ENCODE data around the gene KIF26A. TPM values are rescaled to one million over a fixed set of nuclear protein-coding genes. Genes with fewer than 3 reads are reported as not detected.

KIF26A gene
- total RNA-seq, 1 donor from 2014 or later, result 5.9 TPM

DNA sequence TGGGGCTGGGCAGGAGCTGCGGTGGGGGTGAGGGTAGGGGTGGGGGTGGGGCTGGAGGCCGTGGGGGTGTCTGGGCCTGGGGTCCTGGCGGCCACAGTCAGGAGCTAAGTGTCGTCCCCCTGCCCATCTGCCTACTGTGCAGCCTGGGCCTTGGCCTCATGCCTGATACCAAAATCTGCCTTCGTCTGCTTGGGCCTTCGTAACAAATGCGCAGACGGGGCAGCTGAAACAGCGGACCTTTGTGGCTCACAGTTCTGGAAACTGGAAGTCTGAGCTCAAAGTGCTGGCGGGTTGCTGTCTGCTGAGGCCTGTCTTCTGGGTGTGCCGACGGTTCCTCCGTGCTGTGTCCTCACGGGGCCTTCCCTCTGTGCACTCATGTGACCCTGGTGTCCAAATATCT, 61.7 kb downstream of the KIF26A start:
- DNase-seq, result no peak

DNA sequence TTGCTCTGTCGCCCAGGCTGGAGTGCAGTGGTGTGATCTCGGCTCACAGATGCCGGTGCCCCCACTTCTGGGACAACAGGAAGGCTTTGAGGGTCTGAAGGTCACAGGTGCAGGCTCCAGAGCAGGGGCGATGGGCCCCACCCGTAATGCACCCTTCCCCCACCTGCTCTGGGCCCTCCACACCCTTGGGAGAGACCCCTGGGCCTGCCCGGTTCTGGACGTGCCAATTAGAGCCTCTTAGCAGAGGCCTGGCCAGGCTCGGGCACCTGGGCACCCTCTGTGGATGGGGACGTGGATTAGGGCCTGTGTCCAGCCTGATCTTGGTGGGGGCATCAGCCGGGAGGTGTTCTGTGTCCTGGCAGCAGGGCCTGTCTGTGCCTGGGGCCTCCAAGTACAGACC, 62.2 kb downstream of the KIF26A start:
- Histone ChIP-seq H3K27ac (no peak overlapping the region), H3K36me3 (no peaks in the 10 kb centered on the region), H3K9me3 (no peaks in the 10 kb centered on the region), H3K27me3 (no peaks in the 10 kb centered on the region), H3K4me3 (no peak overlapping the region), H3K4me1 (no peaks in the 10 kb centered on the region)
- TF ChIP-seq, protein P1, sequence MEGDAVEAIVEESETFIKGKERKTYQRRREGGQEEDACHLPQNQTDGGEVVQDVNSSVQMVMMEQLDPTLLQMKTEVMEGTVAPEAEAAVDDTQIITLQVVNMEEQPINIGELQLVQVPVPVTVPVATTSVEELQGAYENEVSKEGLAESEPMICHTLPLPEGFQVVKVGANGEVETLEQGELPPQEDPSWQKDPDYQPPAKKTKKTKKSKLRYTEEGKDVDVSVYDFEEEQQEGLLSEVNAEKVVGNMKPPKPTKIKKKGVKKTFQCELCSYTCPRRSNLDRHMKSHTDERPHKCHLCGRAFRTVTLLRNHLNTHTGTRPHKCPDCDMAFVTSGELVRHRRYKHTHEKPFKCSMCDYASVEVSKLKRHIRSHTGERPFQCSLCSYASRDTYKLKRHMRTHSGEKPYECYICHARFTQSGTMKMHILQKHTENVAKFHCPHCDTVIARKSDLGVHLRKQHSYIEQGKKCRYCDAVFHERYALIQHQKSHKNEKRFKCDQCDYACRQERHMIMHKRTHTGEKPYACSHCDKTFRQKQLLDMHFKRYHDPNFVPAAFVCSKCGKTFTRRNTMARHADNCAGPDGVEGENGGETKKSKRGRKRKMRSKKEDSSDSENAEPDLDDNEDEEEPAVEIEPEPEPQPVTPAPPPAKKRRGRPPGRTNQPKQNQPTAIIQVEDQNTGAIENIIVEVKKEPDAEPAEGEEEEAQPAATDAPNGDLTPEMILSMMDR (IDR thresholded peaks at IDR 0.05), result no peak
- intact Hi-C loops (cut with DNase I), result no loop called here
- ATAC-seq (no peak), DNase-seq (no peak)

More for the DNA sequence above, 61.7 kb downstream of the KIF26A start:
- TF ChIP-seq, protein P1 (IDR thresholded peaks at IDR 0.05), result no peak
- Histone ChIP-seq H3K36me3 (no peaks in the 10 kb centered on the region), H3K4me1 (no peaks in the 10 kb centered on the region), H3K4me3 (no peak overlapping the region), H3K27ac (no peak overlapping the region), H3K9me3 (no peaks in the 10 kb centered on the region), H3K27me3 (no peaks in the 10 kb centered on the region)
- no peak for ATAC-seq
- intact Hi-C loops (cut with DNase I), result no loop called here

GRCh38 chr14:104201063-104201462, 62.7 kb downstream of the KIF26A start:
- TF ChIP-seq, protein P1 (IDR thresholded peaks at IDR 0.05), result no peak
- H3K9me3 ChIP-seq, result no peaks in the 10 kb centered on the region
- DNase-seq, result no peak
- H3K27me3 ChIP-seq, result no peaks in the 10 kb centered on the region
- no peak overlapping the region for H3K4me3 ChIP-seq
- no peaks in the 10 kb centered on the region for H3K4me1 ChIP-seq
- intact Hi-C loops (cut with DNase I), result no loop called here
- ATAC-seq, result no peak
- H3K36me3 ChIP-seq, result no peaks in the 10 kb centered on the region
- H3K27ac ChIP-seq, result no peak overlapping the region

DNA sequence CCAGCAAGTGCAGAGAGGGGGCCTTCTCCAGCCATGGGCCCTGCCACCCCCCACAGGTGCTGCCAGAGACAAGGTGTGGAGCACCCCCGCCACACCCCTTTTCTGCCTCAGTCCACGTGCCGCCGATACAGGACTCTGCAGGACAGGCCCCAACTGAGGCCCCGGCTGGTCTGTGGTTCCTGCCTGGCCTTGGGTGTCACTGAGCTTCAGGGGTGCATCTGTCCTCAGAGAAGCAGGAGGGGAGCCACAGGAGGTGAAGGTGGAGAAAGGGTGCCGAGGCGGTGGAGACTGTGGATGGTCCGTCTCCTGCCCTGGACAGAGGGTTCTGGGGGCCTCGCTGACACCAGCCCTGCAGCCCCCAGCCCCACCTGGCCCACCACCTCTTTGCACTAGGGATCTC, 63.1 kb downstream of the KIF26A start:
- no peak overlapping the region for H3K4me3 ChIP-seq
- no peak for ATAC-seq
- H3K27ac ChIP-seq, result no peak overlapping the region
- no peak for DNase-seq
- no peaks in the 10 kb centered on the region for H3K9me3 ChIP-seq
- no peaks in the 10 kb centered on the region for H3K4me1 ChIP-seq
- intact Hi-C loops (cut with DNase I), result no loop called here
- TF ChIP-seq, protein P1 (IDR thresholded peaks at IDR 0.05), result no peak
- no peaks in the 10 kb centered on the region for H3K27me3 ChIP-seq
- no peaks in the 10 kb centered on the region for H3K36me3 ChIP-seq

DNA sequence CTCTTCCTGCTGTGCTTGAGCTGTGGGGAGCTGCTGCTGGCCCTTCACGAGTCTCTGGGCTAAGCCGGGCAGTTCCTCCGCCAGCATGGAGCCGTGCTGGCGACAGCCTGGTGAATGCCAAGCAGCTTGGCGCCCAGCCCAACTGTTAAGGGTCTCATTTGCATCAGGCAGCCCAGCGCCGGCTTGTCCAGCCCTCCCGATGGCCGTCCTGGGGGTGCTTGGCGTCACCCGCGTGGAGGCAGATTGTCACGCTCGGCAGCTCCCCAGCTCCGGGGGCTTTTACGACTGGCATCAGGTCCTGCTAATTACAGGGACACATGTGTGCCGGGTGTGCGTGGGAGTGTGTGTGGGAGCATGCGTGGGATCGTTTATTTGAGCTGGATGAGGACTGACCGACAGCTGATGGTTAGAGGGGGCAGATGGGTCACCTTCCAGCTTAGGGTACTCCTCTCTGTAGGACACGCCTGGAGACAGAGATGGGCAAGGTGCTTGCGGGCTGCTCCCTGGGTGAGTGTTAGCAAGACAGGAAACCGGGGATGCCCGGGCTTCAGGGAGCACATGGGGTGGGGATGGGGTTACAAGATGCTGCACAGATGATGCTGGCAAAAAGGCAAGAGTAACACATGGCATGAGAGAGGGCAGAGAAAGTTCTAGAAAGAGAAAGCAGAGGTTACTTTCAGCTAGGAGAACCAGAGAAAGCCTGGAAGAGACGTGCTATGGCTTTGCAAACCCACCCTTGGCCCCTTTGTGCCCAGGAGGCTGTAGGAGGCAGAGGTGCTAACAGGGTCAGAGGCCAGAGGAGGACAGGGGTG, 64.1 kb downstream of the KIF26A start:
- H3K4me3 ChIP-seq, result no peak overlapping the region
- no peaks in the 10 kb centered on the region for H3K9me3 ChIP-seq
- ATAC-seq (peak; percentile 55), DNase-seq (peak; percentile 83)
- TF ChIP-seq, protein P1 (IDR thresholded peaks at IDR 0.05), result no peak
- H3K4me1 ChIP-seq, result no peaks in the 10 kb centered on the region
- intact Hi-C loops (cut with DNase I), result no loop called here
- H3K27me3 ChIP-seq, result no peaks in the 10 kb centered on the region
- H3K36me3 ChIP-seq, result no peaks in the 10 kb centered on the region
- H3K27ac ChIP-seq, result no peak overlapping the region
